Measurements from ENCODE around the gene MARCHF7.
"Not testable (repeated sequence)": the region's sequence is repeated elsewhere in the genome, so short reads cannot be mapped to it uniquely, and the experiment has no call there.

Gene MARCHF7

DNA sequence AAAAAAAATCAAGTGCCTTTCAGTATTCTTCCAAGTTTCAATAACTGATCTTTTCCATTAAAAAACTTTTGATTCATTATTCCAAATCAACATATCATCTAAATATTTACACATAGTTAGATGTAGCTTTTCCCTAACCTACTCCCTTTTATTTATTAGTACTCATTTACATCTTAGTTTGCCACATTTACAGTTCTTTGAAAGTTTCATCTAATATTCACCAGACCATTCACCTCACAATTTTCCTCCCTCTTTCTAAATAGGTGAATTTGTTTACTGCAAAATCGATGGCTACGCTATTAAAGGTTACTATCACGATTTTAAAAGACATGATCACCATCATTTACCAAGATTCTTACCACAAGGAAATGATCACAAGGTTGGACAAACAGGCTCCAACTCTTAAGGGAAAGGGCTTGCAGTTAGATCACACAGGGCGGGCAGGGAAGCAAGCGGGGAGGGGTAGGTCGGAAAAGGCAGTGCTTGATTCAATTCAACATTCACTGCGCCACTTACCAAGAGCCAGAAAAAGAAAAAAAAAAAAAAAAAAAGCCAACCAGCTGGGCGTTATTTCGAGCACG lies 654 bp upstream of the MARCHF7 start:
- H3K27me3 Mint-ChIP-seq = no peaks in the 10 kb centered on the region
- peaks cover 23 to 38% of the 10 kb centered on the region in 2 donors for H3K4me1 Mint-ChIP-seq (ENCODE audit: low read depth in 2 of 2)
- peak overlapping the region; percentile 99 to 100 for H3K27ac Mint-ChIP-seq
- H3K36me3 Mint-ChIP-seq (ENCODE audit: insufficient read depth) = peaks cover 39% of the 10 kb centered on the region
- H3K9me3 Mint-ChIP-seq = no peaks in the 10 kb centered on the region
- peak overlapping the region; percentile 99 to 100 for H3K4me3 Mint-ChIP-seq
- ATAC-seq (replicated peaks) (no peak), DNase-seq (no peak)

- Mint-ChIP-seq H3K4me1 (ENCODE audit: low read depth in 2 of 2) (peaks cover 31 to 49% of the 10 kb centered on the region in 2 donors), H3K27ac (peak overlapping the region; percentile 99 to 100), H3K9me3 (no peaks in the 10 kb centered on the region), H3K27me3 (no peaks in the 10 kb centered on the region), H3K36me3 (ENCODE audit: insufficient read depth) (peaks cover 48% of the 10 kb centered on the region), H3K4me3 (peak overlapping the region; percentile 99 to 100)
- ATAC-seq (replicated peaks) (peak; percentile 5), DNase-seq (peak in 1 of 3 experiments; percentile 8)
These were observed 669 bp downstream of the MARCHF7 start for GRCh38 chr2:159712929-159713420.

- no peak for ATAC-seq (replicated peaks)
- H3K9me3 Mint-ChIP-seq = no peaks in the 10 kb centered on the region
- H3K27ac Mint-ChIP-seq = peak overlapping the region; percentile 99 to 100
- H3K4me3 Mint-ChIP-seq = peak overlapping the region; percentile 99 to 100
- peaks cover 54% of the 10 kb centered on the region for H3K36me3 Mint-ChIP-seq (ENCODE audit: insufficient read depth)
- no peak for DNase-seq
- no peaks in the 10 kb centered on the region for H3K27me3 Mint-ChIP-seq
- peaks cover 31 to 56% of the 10 kb centered on the region in 2 donors for H3K4me1 Mint-ChIP-seq (ENCODE audit: low read depth in 2 of 2)
These were observed 1.4 kb downstream of the MARCHF7 start for GRCh38 chr2:159713631-159714246.

DNA sequence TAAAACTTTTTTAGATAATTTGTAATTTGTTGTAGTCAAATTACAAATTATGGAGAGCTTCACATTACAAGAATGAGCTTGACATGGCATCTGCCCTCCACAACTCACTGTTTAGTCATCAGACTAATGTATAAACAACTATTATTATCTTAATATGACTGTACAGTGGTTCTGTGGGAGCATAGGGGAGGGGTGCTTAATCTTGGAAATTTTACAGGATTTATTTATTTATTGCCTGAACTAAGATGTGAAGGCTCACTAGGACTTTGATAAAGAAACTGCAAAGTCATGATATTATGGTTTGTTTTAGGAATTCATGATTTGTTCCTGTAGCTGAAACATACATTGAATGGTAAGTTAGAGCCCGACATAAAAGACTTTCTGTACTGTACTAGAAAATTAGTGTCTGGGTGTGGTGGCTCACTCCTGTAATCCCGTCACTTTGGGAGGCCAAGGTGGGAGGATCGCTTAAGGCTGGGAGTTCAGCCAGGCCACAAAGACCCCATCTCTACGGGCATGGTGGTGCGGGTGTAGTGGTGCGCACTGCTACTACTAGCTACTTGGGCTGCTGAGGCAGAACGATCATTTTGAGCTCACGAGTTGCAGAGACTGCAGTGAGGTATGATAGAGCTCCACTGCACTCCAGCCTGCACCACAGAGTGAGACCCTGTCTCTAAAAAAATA lies 2.1 kb downstream of the MARCHF7 start:
- Mint-ChIP-seq H3K9me3 (no peaks in the 10 kb centered on the region), H3K27ac (peak overlapping the region; percentile 99 to 100), H3K4me1 (ENCODE audit: low read depth in 2 of 2) (peaks cover 33 to 63% of the 10 kb centered on the region in 2 donors), H3K4me3 (peak overlapping the region; percentile 99 to 100), H3K27me3 (no peaks in the 10 kb centered on the region), H3K36me3 (ENCODE audit: insufficient read depth) (peaks cover 60% of the 10 kb centered on the region)
- ATAC-seq (replicated peaks) (no peak), DNase-seq (no peak)

- peak overlapping the region; percentile 42 to 99 for H3K4me3 Mint-ChIP-seq
These were observed 3.1 kb downstream of the MARCHF7 start for GRCh38 chr2:159715451-159715850.

GRCh38 chr2:159716409-159716808 lies 4.1 kb downstream of the MARCHF7 start:
- DNase-seq; H3K27me3 Mint-ChIP-seq; H3K9me3 Mint-ChIP-seq; ATAC-seq (replicated peaks): not testable (repeated sequence)
- Mint-ChIP-seq H3K36me3 (ENCODE audit: insufficient read depth) (peaks cover 76% of the 10 kb centered on the region), H3K27ac (peak overlapping the region in 1 of 2 donors; percentile 10), H3K4me1 (ENCODE audit: low read depth in 2 of 2) (peaks cover 49 to 81% of the 10 kb centered on the region in 2 donors), H3K4me3 (peak overlapping the region; percentile 42 to 99)

More at GRCh38 chr2:159715451-159715850, 3.1 kb downstream of the MARCHF7 start:
- Mint-ChIP-seq H3K27me3 (no peaks in the 10 kb centered on the region), H3K9me3 (no peaks in the 10 kb centered on the region), H3K36me3 (ENCODE audit: insufficient read depth) (peaks cover 71% of the 10 kb centered on the region), H3K27ac (no peak overlapping the region), H3K4me1 (ENCODE audit: low read depth in 2 of 2) (peaks cover 41 to 72% of the 10 kb centered on the region in 2 donors)
- DNase-seq = no peak
- no peak for ATAC-seq (replicated peaks)

DNA sequence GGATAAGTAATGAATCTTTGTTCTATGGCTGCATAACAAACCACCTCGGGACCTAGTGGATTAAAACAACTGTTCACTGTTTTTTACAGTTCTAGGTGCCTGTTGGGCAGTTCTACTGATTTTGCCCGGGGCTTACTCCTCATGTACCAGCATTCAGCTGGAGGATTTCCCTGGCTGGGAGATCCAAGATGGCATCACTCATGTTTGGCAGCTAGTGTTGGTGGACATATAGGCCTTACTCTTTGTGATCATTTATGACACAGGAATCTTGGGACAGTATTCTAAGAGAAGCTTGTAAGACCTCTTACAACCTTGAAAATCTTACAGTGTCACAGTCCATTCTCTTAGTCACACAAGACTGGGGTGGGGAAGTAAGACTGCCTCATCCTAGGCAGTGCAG lies 4.6 kb downstream of the MARCHF7 start:
- Mint-ChIP-seq H3K9me3 (no peaks in the 10 kb centered on the region), H3K36me3 (ENCODE audit: insufficient read depth) (peaks cover 77% of the 10 kb centered on the region), H3K27me3 (no peaks in the 10 kb centered on the region), H3K4me3 (peak overlapping the region in 1 of 2 donors; percentile 16), H3K27ac (peak overlapping the region; percentile 2 to 10), H3K4me1 (ENCODE audit: low read depth in 2 of 2) (peaks cover 48 to 81% of the 10 kb centered on the region in 2 donors)
- ATAC-seq (replicated peaks) = no peak
- DNase-seq = no peak

- Mint-ChIP-seq H3K36me3 (ENCODE audit: insufficient read depth) (peaks cover 52% of the 10 kb centered on the region), H3K4me3 (peak overlapping the region in 1 of 2 donors; percentile 62), H3K4me1 (ENCODE audit: low read depth in 2 of 2) (peaks cover 59 to 95% of the 10 kb centered on the region in 2 donors), H3K9me3 (no peaks in the 10 kb centered on the region), H3K27me3 (no peaks in the 10 kb centered on the region), H3K27ac (peak overlapping the region in 1 of 2 donors; percentile 21)
- no peak for DNase-seq
- no peak for ATAC-seq (replicated peaks)
These were observed 8.4 kb downstream of the MARCHF7 start for GRCh38 chr2:159720676-159721075.

DNA sequence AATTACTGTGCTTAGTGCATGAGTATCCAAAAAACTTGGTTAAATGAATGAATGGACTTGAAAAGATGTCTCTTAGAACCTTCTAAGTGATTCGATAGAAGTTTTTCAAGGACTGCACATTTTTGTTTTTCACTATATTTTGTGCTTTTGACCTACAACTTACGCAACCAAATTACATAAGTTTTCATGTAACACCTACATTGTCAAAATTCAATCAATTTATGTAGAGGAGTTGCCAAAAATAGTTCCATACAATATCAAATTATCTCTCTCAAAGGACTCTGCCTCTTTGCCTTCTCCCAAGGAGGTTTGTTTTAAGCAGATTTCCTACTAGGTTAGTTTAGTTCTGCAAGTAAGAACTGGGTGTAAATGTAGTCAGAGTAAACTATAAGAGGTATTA lies 10.3 kb downstream of the MARCHF7 start:
- H3K27me3 Mint-ChIP-seq = no peaks in the 10 kb centered on the region
- peaks cover 54 to 91% of the 10 kb centered on the region in 2 donors for H3K4me1 Mint-ChIP-seq (ENCODE audit: low read depth in 2 of 2)
- no peak for ATAC-seq (replicated peaks)
- peak overlapping the region; percentile 51 to 62 for H3K4me3 Mint-ChIP-seq
- H3K36me3 Mint-ChIP-seq (ENCODE audit: insufficient read depth) = peaks cover 49% of the 10 kb centered on the region
- no peak for DNase-seq
- H3K9me3 Mint-ChIP-seq = no peaks in the 10 kb centered on the region
- H3K27ac Mint-ChIP-seq = peak overlapping the region; percentile 41 to 85

- not testable (repeated sequence) for H3K27me3 Mint-ChIP-seq; H3K9me3 Mint-ChIP-seq; DNase-seq; ATAC-seq (replicated peaks)
- peaks cover 43% of the 10 kb centered on the region for H3K36me3 Mint-ChIP-seq (ENCODE audit: insufficient read depth)
- peaks cover 55 to 82% of the 10 kb centered on the region in 2 donors for H3K4me1 Mint-ChIP-seq (ENCODE audit: low read depth in 2 of 2)
- peak overlapping the region in 1 of 2 donors; percentile 64 for H3K27ac Mint-ChIP-seq
- peak overlapping the region in 1 of 2 donors; percentile 62 for H3K4me3 Mint-ChIP-seq
These were observed 12.7 kb downstream of the MARCHF7 start for GRCh38 chr2:159724795-159725572.

- H3K27me3 Mint-ChIP-seq = no peaks in the 10 kb centered on the region
- no peak for DNase-seq
- H3K4me3 Mint-ChIP-seq = peak overlapping the region in 1 of 2 donors; percentile 5
- ATAC-seq (replicated peaks) = no peak
- H3K36me3 Mint-ChIP-seq (ENCODE audit: insufficient read depth) = peaks cover 45% of the 10 kb centered on the region
- peak overlapping the region; percentile 60 to 64 for H3K27ac Mint-ChIP-seq
- H3K4me1 Mint-ChIP-seq (ENCODE audit: low read depth in 2 of 2) = peaks cover 49 to 81% of the 10 kb centered on the region in 2 donors
- no peaks in the 10 kb centered on the region for H3K9me3 Mint-ChIP-seq
These were observed 13.4 kb downstream of the MARCHF7 start for GRCh38 chr2:159725713-159726112.

GRCh38 chr2:159728629-159729028 lies 16.3 kb downstream of the MARCHF7 start:
- H3K36me3 Mint-ChIP-seq (ENCODE audit: insufficient read depth) = peaks cover 63% of the 10 kb centered on the region
- peaks cover 29 to 52% of the 10 kb centered on the region in 2 donors for H3K4me1 Mint-ChIP-seq (ENCODE audit: low read depth in 2 of 2)

DNA sequence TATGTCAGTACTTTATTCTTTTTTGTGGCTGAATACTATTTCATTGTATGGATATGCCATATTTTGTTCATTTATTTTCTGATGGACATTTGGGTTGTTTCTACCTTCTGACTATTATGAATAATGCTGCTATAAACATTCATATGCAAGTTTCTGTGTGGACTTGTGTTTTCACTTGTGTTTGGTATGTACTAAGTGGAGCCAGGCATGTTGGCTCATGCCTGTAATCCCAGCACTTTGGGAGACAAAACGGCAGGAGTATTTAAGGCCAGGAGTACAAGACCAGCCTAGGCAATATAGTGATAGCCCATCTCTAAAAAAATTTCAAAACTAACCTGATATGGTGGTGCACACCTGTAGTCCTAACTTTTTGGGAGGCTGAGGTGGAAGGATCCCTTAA lies 23.3 kb downstream of the MARCHF7 start:
- H3K4me1 Mint-ChIP-seq (ENCODE audit: low read depth in 2 of 2) = peaks cover 27 to 36% of the 10 kb centered on the region in 2 donors
- peak overlapping the region in 1 of 2 donors; percentile 52 for H3K27ac Mint-ChIP-seq
- peaks cover 76% of the 10 kb centered on the region for H3K36me3 Mint-ChIP-seq (ENCODE audit: insufficient read depth)

More at GRCh38 chr2:159728629-159729028, 16.3 kb downstream of the MARCHF7 start:
- ATAC-seq (replicated peaks) (no peak), DNase-seq (no peak)
- no peak overlapping the region for H3K4me3 Mint-ChIP-seq
- H3K9me3 Mint-ChIP-seq = no peaks in the 10 kb centered on the region
- no peaks in the 10 kb centered on the region for H3K27me3 Mint-ChIP-seq
- peak overlapping the region in 1 of 2 donors; percentile 5 for H3K27ac Mint-ChIP-seq

More for the DNA sequence above, 23.3 kb downstream of the MARCHF7 start:
- Mint-ChIP-seq H3K9me3 (no peaks in the 10 kb centered on the region), H3K4me3 (no peak overlapping the region), H3K27me3 (no peaks in the 10 kb centered on the region)
- no peak for ATAC-seq (replicated peaks)
- no peak for DNase-seq
